HepG2 (cell line): ENCODE data around the gene ABCA3. TPM values are rescaled to one million over a fixed set of nuclear protein-coding genes. Genes with fewer than 3 reads are reported as not detected.
"Not testable (repeated sequence)": the region's sequence is repeated elsewhere in the genome, so short reads cannot be mapped to it uniquely, and the experiment has no call there.

ENCODE experiments used
- ATAC-seq: fragments of 200-7000 bp; cut with Tn5 transposase; 3 replicates; pipeline ENCODE4 v1.9.1; 2020; ENCODE audit warnings: mild to moderate bottlenecking, moderate library complexity
- BruUV-seq: library from RNA; stranded (reverse); fragments of 400-500 nt; replicated peaks from 2 replicates; lab custom pipeline; 2021; lab: Mats Ljungman, UMichigan
- CTCF ChIA-PET: fragments of 300-600 bp; formaldehyde crosslinking; extraction: SDS; loops from one replicate; lab custom pipeline; 2021; ENCODE audit warnings: low total read pairs, inconsistent platforms, low intra/inter-chr PET ratio; lab: Yijun Ruan, JAX
- POLR2A ChIA-PET: fragments of 350-600 bp; sonication (Branson Sonifier 250); formaldehyde crosslinking; loops from one replicate; lab custom pipeline; 2020; ENCODE audit warnings: antibody characterized with exemption, inconsistent platforms; lab: Yijun Ruan, JAX
- DNase-seq: peaks from one replicate; pipeline ENCODE4 v3.0.0-alpha.2; 2015; ENCODE audit warnings: low spot score
- FAIRE-seq: peaks from 3 replicates; lab custom pipeline; 2011; peaks lifted over from hg19 to GRCh38; lab: Jason Lieb, UNC
- H2AFZ ChIP-seq: one replicate; pipeline ENCODE4 v1.6.1; 2011; ENCODE audit warnings: low read length, inconsistent platforms
- H3K27ac ChIP-seq: fragments of 300-600 bp; 3 replicates; pipeline ENCODE4 v1.8.0; 2011; ENCODE audit warnings: mixed run types, mild to moderate bottlenecking, mixed read lengths, low read length, inconsistent platforms; ENCODE audit not compliant: insufficient read depth; ENCODE audit errors: extremely low read length
- H3K27me3 ChIP-seq, 2 experiments: fragments of 200-600 bp in 1 of 2; 2 replicates in 1 of 2; 3 replicates in 1 of 2; pipeline versions ENCODE4 v1.6.0 to v1.8.0; 2011; ENCODE audit warnings: low read length in 2 of 2, mild to moderate bottlenecking in 2 of 2, moderate library complexity in 2 of 2, inconsistent platforms in 1 of 2; ENCODE audit not compliant: insufficient read depth in 2 of 2, control insufficient read depth in 1 of 2
- H3K36me3 ChIP-seq, 2 experiments: fragments of 200-600 bp in 1 of 2; replicated peaks in 1 of 2; 2 replicates in 1 of 2; 3 replicates in 1 of 2; pipeline versions ENCODE4 v1.5.1 to v1.8.0; 2011; ENCODE audit warnings: low read length in 2 of 2, inconsistent platforms in 1 of 2; ENCODE audit not compliant: insufficient read depth in 2 of 2, control insufficient read depth in 1 of 2
- H3K4me1 ChIP-seq: 2 replicates; pipeline ENCODE4 v1.5.1; 2012; ENCODE audit warnings: low read length, inconsistent platforms; ENCODE audit not compliant: insufficient read depth
- H3K4me2 ChIP-seq: 2 replicates; pipeline ENCODE4 v1.6.0; 2011; ENCODE audit warnings: low read depth, low read length, inconsistent platforms
- H3K4me3 ChIP-seq, 3 experiments: fragments of 200-600 bp in 1 of 3; sonication (generic), shearing (Covaris generic) in 1 of 3; replicated peaks in 1 of 3; 2 replicates each; pipeline ENCODE4 v1.5.1; 2011 to 2016; ENCODE audit warnings: low read length in 3 of 3, inconsistent platforms in 2 of 3, low read depth in 2 of 3, mild to moderate bottlenecking in 2 of 3, control low read depth in 1 of 3, mixed read lengths in 1 of 3; ENCODE audit not compliant: insufficient read depth in 1 of 3
- H3K79me2 ChIP-seq: one replicate; pipeline ENCODE4 v1.6.1; 2011; ENCODE audit warnings: low read length, inconsistent platforms; ENCODE audit not compliant: insufficient read depth
- H3K9ac ChIP-seq: 2 replicates; pipeline ENCODE4 v1.6.0; 2011; ENCODE audit warnings: mild to moderate bottlenecking, low read depth, low read length, inconsistent platforms; ENCODE audit not compliant: insufficient read depth
- H3K9me3 ChIP-seq: 2 replicates; pipeline ENCODE4 v1.5.1; 2012; ENCODE audit warnings: mild to moderate bottlenecking, low read length
- H4K20me1 ChIP-seq: 2 replicates; pipeline ENCODE4 v1.6.0; 2011; ENCODE audit warnings: inconsistent platforms, mild to moderate bottlenecking, low read length, moderate library complexity; ENCODE audit not compliant: insufficient read depth
- AGO2 ChIP-seq: fragments of 200-400 bp; formaldehyde crosslinking; optimal IDR thresholded peaks from 2 replicates; pipeline ENCODE3; 2017; ENCODE audit warnings: mild to moderate bottlenecking, low read depth, low read length, moderate library complexity
- CREBL2 ChIP-seq: sonication (generic); formaldehyde crosslinking; IDR thresholded peaks from 2 replicates; pipeline ENCODE4 v1.8.1; 2023; ENCODE audit warnings: missing genetic modification reagents, mild to moderate bottlenecking, borderline replicate concordance
- HNF4A ChIP-seq: sonication (generic); formaldehyde crosslinking; IDR thresholded peaks from 2 replicates; pipeline ENCODE4 v1.4.0; 2020; ENCODE audit warnings: missing genetic modification reagents
- KDM5B ChIP-seq: sonication (generic); formaldehyde crosslinking; IDR thresholded peaks from 2 replicates; pipeline ENCODE4 v1.4.0; 2020; ENCODE audit warnings: missing genetic modification reagents, mild to moderate bottlenecking, borderline replicate concordance
- MIER3 ChIP-seq: IDR thresholded peaks from 2 replicates; pipeline ENCODE4 v1.6.1; 2016; ENCODE audit warnings: missing compliant biosample characterization, borderline replicate concordance
- POLR2G ChIP-seq: fragments of 200-400 bp; formaldehyde crosslinking; IDR thresholded peaks from 2 replicates; pipeline ENCODE4 v1.6.1; 2018; ENCODE audit warnings: mild to moderate bottlenecking, low read depth, low read length, moderate library complexity
- SIX1 ChIP-seq: sonication (generic); formaldehyde crosslinking; IDR thresholded peaks from 2 replicates; pipeline ENCODE4 v1.4.0; 2020; ENCODE audit warnings: missing genetic modification reagents, borderline replicate concordance
- TOPORS ChIP-seq: sonication (generic); formaldehyde crosslinking; IDR thresholded peaks from 2 replicates; pipeline ENCODE4 v1.8.0; 2023; ENCODE audit warnings: mild to moderate bottlenecking, missing genetic modification reagents
- UBTF ChIP-seq: sonication (generic); formaldehyde crosslinking; IDR thresholded peaks from 2 replicates; pipeline ENCODE4 v1.4.0; 2020; ENCODE audit warnings: mild to moderate bottlenecking, missing genetic modification reagents
- ZNF670 ChIP-seq: sonication (generic); formaldehyde crosslinking; IDR thresholded peaks from 2 replicates; pipeline ENCODE4 v1.8.0; 2022; ENCODE audit warnings: mild to moderate bottlenecking, missing genetic modification reagents, borderline replicate concordance
- ZNF674 ChIP-seq: sonication (generic); formaldehyde crosslinking; IDR thresholded peaks from 2 replicates; pipeline ENCODE4 v1.5.0; 2020; ENCODE audit warnings: low read depth, mild to moderate bottlenecking, missing genetic modification reagents
- WGBS: methylation state at CpG from one replicate; pipeline ENCODE4 v1.1.6; 2017; ENCODE audit warnings: low lambda C conversion rate; 5-methylcytosine and 5-hydroxymethylcytosine counted together
- in situ Hi-C: cut with HindIII; loops from 2 replicates; pipeline ENCODE4 v1.10.0; 2017; ENCODE audit warnings: low pct_unique_long_range_greater_than_20kb; ENCODE audit not compliant: extremely low pct_ligation_motif_present
- intact Hi-C: fragments of 100-400 bp; cut with micrococcal nuclease; formaldehyde crosslinking; loops from one replicate; pipeline ENCODE4 v1.10.0; 2022; ENCODE audit not compliant: unreplicated experiment
- polyA plus RNA-seq, 8 experiments: library from polyadenylated mRNA; depleted of rRNA in 3 of 8; stranded (reverse) in 7 of 8; unstranded in 1 of 8; fragments of >200 nt; fragmentation: Illumina TruSeq in 4 of 8; extraction: Trizol in 4 of 8; gene quantifications; 2 replicates each; pipeline versions ENCODE4 v1.2.1 to v1.2.3, GENCODE V29; 2011 to 2016; ENCODE audit warnings: low read depth in 4 of 8, missing spikeins in 1 of 8, mixed read lengths in 1 of 8; ENCODE audit not compliant: insufficient read depth in 1 of 8
- total RNA-seq, 5 experiments: library from RNA; depleted of rRNA; stranded (reverse); fragments of >200 nt; fragmentation: Illumina TruSeq; extraction: Trizol; gene quantifications; 2 replicates each; pipeline ENCODE4 v1.2.3, GENCODE V29; 2016; ENCODE audit warnings: low read depth in 1 of 5

The ABCA3 gene
- total and polyA plus RNA-seq, 2 of the 13 experiments (the other 11 are each of a cell fraction or from before 2014, with no cell fraction given): 0.60 to 1.5 TPM

DNA sequence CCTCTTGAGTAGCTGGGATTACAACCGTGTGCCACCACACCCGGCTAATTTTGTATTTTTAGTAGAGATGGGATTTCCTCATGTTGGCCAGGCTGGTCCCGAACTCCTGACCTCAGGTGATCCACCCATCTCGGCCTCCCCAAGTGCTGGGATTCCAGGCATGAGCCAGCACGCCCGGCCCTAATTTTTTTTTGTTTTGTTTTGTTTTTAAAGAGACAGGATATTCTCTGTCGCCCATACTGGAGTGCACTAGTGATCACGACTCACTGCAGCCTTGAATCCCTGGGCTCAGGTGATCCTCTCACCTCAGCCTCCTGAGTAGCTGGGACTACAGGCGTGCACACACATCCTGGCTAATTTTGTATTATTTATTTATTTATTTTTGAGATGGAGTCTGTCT, 100.2 kb downstream of the ABCA3 start:
- BruUV-seq, in situ Hi-C loops, DNase-seq, CTCF ChIA-PET, H2AFZ ChIP-seq, H3K9ac ChIP-seq, H3K27ac ChIP-seq: not testable (repeated sequence)
- peaks cover 31% of the 10 kb centered on the region for H3K4me1 ChIP-seq
- TF ChIP-seq POLR2G: 0 out of 2 replicates have a peak, but pooled peaks have one; percentile 24
- TF ChIP-seq, all 625 proteins: peak for 1; not testable (repeated sequence) for 624
- FAIRE-seq, ATAC-seq, H3K9me3 ChIP-seq, H3K27me3 ChIP-seq, intact Hi-C loops, H3K79me2 ChIP-seq, H3K4me2 ChIP-seq, H4K20me1 ChIP-seq, H3K4me3 ChIP-seq: not testable (repeated sequence)
- H3K36me3 ChIP-seq: peaks cover 14 to 32% of the 10 kb centered on the region in 2 experiments; a peak in 4 of 5 replicates
- 95% methylated on average over 9 of the region's 9 CpGs for WGBS
- POLR2A ChIA-PET: interaction anchor here (1.4 to 3.5 kb wide), 3 partner anchors 11 to 85 kb away, joined by 3 to 16 read pairs (median 5); partner anchors contain the start of genes ECI1 and TRAF7

DNA sequence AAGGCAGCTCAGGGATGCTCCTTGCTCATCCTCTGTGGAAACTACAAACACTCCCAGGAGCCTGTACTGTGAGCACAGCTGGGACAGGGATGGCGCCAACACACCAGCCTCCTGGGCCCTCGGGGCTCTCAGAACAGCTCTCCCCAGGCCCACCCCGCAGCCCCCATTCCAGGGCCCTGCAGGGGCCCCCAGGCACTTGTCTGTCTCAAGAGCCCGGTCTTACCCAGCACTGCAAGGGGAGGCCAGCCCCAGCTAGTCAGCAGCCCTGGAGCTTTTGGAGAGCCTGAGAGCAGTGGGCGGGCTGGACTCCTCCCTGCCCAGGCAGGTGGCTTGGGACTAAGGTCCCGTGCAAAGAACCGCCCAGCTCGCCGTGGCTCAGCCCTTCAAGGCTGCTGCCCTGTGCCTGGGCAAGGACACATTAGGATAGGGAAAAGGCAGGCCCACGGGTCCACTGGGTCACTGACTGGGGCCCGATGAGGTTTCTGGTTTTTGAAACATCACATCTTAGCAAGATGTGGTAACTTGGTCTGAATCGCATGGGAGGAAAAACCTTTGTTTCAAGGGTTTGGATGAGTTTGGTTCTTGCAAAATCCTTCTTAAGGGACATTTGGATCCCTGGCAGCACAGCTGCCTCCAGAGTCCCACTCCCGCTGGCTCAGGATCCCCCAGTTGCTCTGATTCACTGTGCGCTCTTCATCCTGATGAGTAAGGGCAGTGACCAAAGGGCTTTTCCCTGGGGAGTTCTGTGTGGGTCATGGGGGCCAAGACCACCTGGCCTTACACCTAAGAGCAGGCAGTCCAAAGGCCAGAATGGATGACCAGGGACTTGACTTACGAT, 101.5 kb downstream of the ABCA3 start:
- in situ Hi-C loops: no loop called here
- no peak for FAIRE-seq
- H3K9me3 ChIP-seq: no peaks in the 10 kb centered on the region
- no peak for TF ChIP-seq MIER3 (CRISPR knock-in tag)
- no peak for TF ChIP-seq SIX1
- no peak for TF ChIP-seq CREBL2 (CRISPR knock-in tag)
- TF ChIP-seq ZNF674 (CRISPR knock-in tag): no peak
- TF ChIP-seq KDM5B: no peak
- 0 out of 2 replicates have a peak, but pooled peaks have one; percentile 51 for TF ChIP-seq TOPORS (CRISPR knock-in tag)
- peak; percentile 72 for TF ChIP-seq AGO2
- TF ChIP-seq POLR2G: peak; percentile 68
- peak; percentile 15; the same call in 1 of the 2 replicates for TF ChIP-seq UBTF
- no peak for TF ChIP-seq ZNF670 (CRISPR knock-in tag)
- peak; percentile 6; the same call in 1 of the 2 replicates for TF ChIP-seq HNF4A

More for the DNA sequence above, 101.5 kb downstream of the ABCA3 start:
- 0 out of 2 replicates have a peak, but pooled peaks cover 2% of the 10 kb centered on the region for H4K20me1 ChIP-seq
- no peak for DNase-seq
- peak overlapping the region; percentile 37 for H3K27ac ChIP-seq
- WGBS: 17% methylated on average over 1 of the region's 15 CpGs
- intact Hi-C loops: no loop called here
- BruUV-seq: no TSS peak
- H3K27me3 ChIP-seq: no peaks in the 10 kb centered on the region
- no peak overlapping the region for H3K9ac ChIP-seq
- no peak overlapping the region for H2AFZ ChIP-seq
- no peak overlapping the region for H3K4me3 ChIP-seq
- ChIA-PET POLR2A (interaction anchor here (0.9 to 3.5 kb wide), 5 partner anchors 12 to 84 kb away, joined by 3 to 16 read pairs (median 4); partner anchors contain the start of genes ECI1, PGP and TRAF7), CTCF (no interaction called here)
- H3K4me2 ChIP-seq: no peak overlapping the region
- peaks cover 31% of the 10 kb centered on the region for H3K4me1 ChIP-seq
- peak; percentile 42 for ATAC-seq
- peaks cover 6 to 23% of the 10 kb centered on the region in 2 experiments; a peak in 4 of 5 replicates for H3K36me3 ChIP-seq
- no peaks in the 10 kb centered on the region for H3K79me2 ChIP-seq
